Ascending aorta (tissue), 2 donors: ENCODE data around the gene RPN2. TPM values are rescaled to one million over a fixed set of nuclear protein-coding genes. Genes with fewer than 3 reads are reported as not detected.
A peak's percentile ranks its signal among the peaks of the same experiment; 100 is the strongest.

Source experiments
- DNase-seq, 2 donors: peaks; one replicate each; pipeline ENCODE4 v3.0.0-alpha.2; 2019; ENCODE audit warnings: low spot score in 2 of 2
- H3K27ac ChIP-seq, 2 donors: fragments of 200-600 bp; sonication (generic); one replicate each; pipeline ENCODE4 v1.5.1; 2016 to 2017; ENCODE audit warnings: mild to moderate bottlenecking in 1 of 2
- H3K27me3 ChIP-seq: fragments of 200-600 bp; sonication (generic); one replicate; pipeline ENCODE4 v1.5.1; 2017
- H3K36me3 ChIP-seq, 2 donors: fragments of 200-600 bp; sonication (generic); one replicate each; pipeline ENCODE4 v1.5.1; 2016
- H3K4me1 ChIP-seq, 2 donors: fragments of 200-600 bp; sonication (generic); one replicate each; pipeline ENCODE4 v1.5.1; 2016 to 2017; ENCODE audit warnings: mild to moderate bottlenecking in 1 of 2
- H3K4me3 ChIP-seq, 2 donors: fragments of 200-600 bp; sonication (generic); one replicate each; pipeline ENCODE4 v1.5.1; 2016 to 2017; ENCODE audit warnings: mild to moderate bottlenecking in 1 of 2
- H3K9me3 ChIP-seq, 2 donors: fragments of 200-600 bp; sonication (generic); one replicate each; pipeline ENCODE4 v1.5.1; 2016
- CTCF ChIP-seq, 3 experiments: fragments of 200-600 bp in 2 of 3; fragments of 450-650 bp in 1 of 3; sonication (generic) in 2 of 3; IDR thresholded peaks; one replicate each; pipeline ENCODE4 v1.5.1; 2016 to 2019; ENCODE audit warnings: antibody characterized with exemption in 3 of 3, mild to moderate bottlenecking in 1 of 3, moderate library complexity in 1 of 3
- intact Hi-C: fragments of 100-400 bp; cut with DNase I; formaldehyde crosslinking; loops from one replicate; pipeline ENCODE4 v1.15.1; 2023
- total RNA-seq: library from RNA; depleted of rRNA; stranded (reverse); fragments of >200 nt; gene quantifications from one replicate; pipeline ENCODE4 v1.1.0, GENCODE V29; 2016

RPN2 gene
- total RNA-seq, 1 donor from 2014 or later: 114 TPM

GRCh38 chr20:37185686-37186085 is 6.6 kb downstream of the RPN2 start:
- Histone ChIP-seq H3K36me3 (peaks cover 21 to 46% of the 10 kb centered on the region in 2 donors), H3K27me3 (no peaks in the 10 kb centered on the region), H3K9me3 (no peaks in the 10 kb centered on the region), H3K27ac (no peak overlapping the region), H3K4me3 (no peak overlapping the region), H3K4me1 (peaks cover 0 to 8% of the 10 kb centered on the region in 2 donors)
- TF ChIP-seq CTCF (IDR thresholded peaks at IDR 0.05): no peak
- intact Hi-C loops: no loop called here
- no peak for DNase-seq

- H3K36me3 ChIP-seq: peaks cover 21 to 48% of the 10 kb centered on the region in 2 donors
- DNase-seq: no peak
- no peaks in the 10 kb centered on the region for H3K27me3 ChIP-seq
- H3K9me3 ChIP-seq: no peaks in the 10 kb centered on the region
- no peak overlapping the region for H3K27ac ChIP-seq
- H3K4me1 ChIP-seq: peaks cover 0 to 8% of the 10 kb centered on the region in 2 donors
- intact Hi-C loops: no loop called here
- TF ChIP-seq CTCF (IDR thresholded peaks at IDR 0.05): no peak
- no peak overlapping the region for H3K4me3 ChIP-seq
These were observed 9.7 kb downstream of the RPN2 start for GRCh38 chr20:37188787-37189186.

GRCh38 chr20:37189416-37190016 is 10.4 kb downstream of the RPN2 start:
- peaks cover 0 to 8% of the 10 kb centered on the region in 2 donors for H3K4me1 ChIP-seq
- H3K9me3 ChIP-seq: no peaks in the 10 kb centered on the region
- no peak for DNase-seq
- H3K27ac ChIP-seq: no peak overlapping the region
- H3K36me3 ChIP-seq: peaks cover 18 to 40% of the 10 kb centered on the region in 2 donors
- no peak overlapping the region for H3K4me3 ChIP-seq
- H3K27me3 ChIP-seq: no peaks in the 10 kb centered on the region
- no peak for TF ChIP-seq CTCF (IDR thresholded peaks at IDR 0.05)
- intact Hi-C loops: loop anchor here (10.0 kb wide), 1 partner anchor 195 kb away; no protein-coding TSS in a partner anchor

GRCh38 chr20:37190354-37191112 is 11.4 kb downstream of the RPN2 start:
- H3K4me3 ChIP-seq: no peak overlapping the region
- H3K9me3 ChIP-seq: no peaks in the 10 kb centered on the region
- H3K27me3 ChIP-seq: no peaks in the 10 kb centered on the region
- intact Hi-C loops: loop anchor here (10.0 kb wide), 1 partner anchor 194 kb away; no protein-coding TSS in a partner anchor
- no peak overlapping the region for H3K27ac ChIP-seq
- DNase-seq: no peak
- peaks cover 0 to 8% of the 10 kb centered on the region in 2 donors for H3K4me1 ChIP-seq
- peaks cover 8 to 30% of the 10 kb centered on the region in 2 donors for H3K36me3 ChIP-seq
- no peak for TF ChIP-seq CTCF (IDR thresholded peaks at IDR 0.05)

- no peaks in the 10 kb centered on the region for H3K27me3 ChIP-seq
- H3K27ac ChIP-seq: no peak overlapping the region
- TF ChIP-seq CTCF (IDR thresholded peaks at IDR 0.05): peak; percentile 76 to 90 (median 88)
- intact Hi-C loops: loop anchor here (10.0 kb wide), 1 partner anchor 193 kb away; no protein-coding TSS in a partner anchor
- peak; percentile 41 to 93 for DNase-seq
- no peak overlapping the region for H3K4me3 ChIP-seq
- H3K36me3 ChIP-seq: peaks cover 5 to 16% of the 10 kb centered on the region in 2 donors
- H3K9me3 ChIP-seq: no peaks in the 10 kb centered on the region
- H3K4me1 ChIP-seq: peaks cover 0 to 8% of the 10 kb centered on the region in 2 donors
These were observed 13.2 kb downstream of the RPN2 start for GRCh38 chr20:37192137-37192854.
